Muscle of leg (tissue), 11 donors: Measurements from ENCODE around the gene CHST12. TPM values are rescaled to one million over a fixed set of nuclear protein-coding genes. Genes with fewer than 3 reads are reported as not detected.

Source experiments
- DNase-seq: peaks from one replicate; pipeline ENCODE4 v3.0.0; 2013
- H3K27ac ChIP-seq: one replicate; pipeline ENCODE4 v1.5.1; 2013; ENCODE audit warnings: mild to moderate bottlenecking, low read length, control low read depth
- H3K27me3 ChIP-seq: one replicate; pipeline ENCODE4 v1.6.1; 2013; ENCODE audit warnings: low read length; ENCODE audit not compliant: control insufficient read depth, insufficient read depth
- H3K36me3 ChIP-seq: one replicate; pipeline ENCODE4 v1.6.1; 2013; ENCODE audit warnings: low read length; ENCODE audit not compliant: control insufficient read depth, insufficient read depth
- H3K4me1 ChIP-seq: one replicate; pipeline ENCODE4 v1.6.1; 2013; ENCODE audit warnings: low read length; ENCODE audit not compliant: control insufficient read depth, insufficient read depth
- H3K4me3 ChIP-seq: one replicate; pipeline ENCODE4 v1.5.1; 2013; ENCODE audit warnings: low read length, control low read depth
- H3K9me3 ChIP-seq: replicated peaks from 2 replicates; pipeline ENCODE4 v1.6.1; 2013; ENCODE audit warnings: low read depth, low read length; ENCODE audit not compliant: control insufficient read depth
- WGBS: methylation state at CpG from one replicate; pipeline ENCODE4 v1.1.5; 2013; ENCODE audit warnings: missing lambda C conversion rate; ENCODE audit not compliant: insufficient coverage; 5-methylcytosine and 5-hydroxymethylcytosine counted together
- polyA plus RNA-seq, 8 donors: library from polyadenylated mRNA; unstranded; fragments of 120-200 nt; gene quantifications; one replicate each; pipeline versions ENCODE4 v1.2.1 to v1.2.3, GENCODE V29; 2013; ENCODE audit warnings: inconsistent platforms in 1 of 8, low replicate concordance in 1 of 8; ENCODE audit not compliant: insufficient read length in 8 of 8, insufficient read depth in 1 of 8
- total RNA-seq: library from RNA; stranded (reverse); fragments of 120-200 nt; gene quantifications from one replicate; pipeline ENCODE4 v1.2.4, GENCODE V29; 2013

The CHST12 gene
- total and polyA plus RNA-seq, 9 donors: 5.7 to 13.8 (median 11.9) TPM

DNA sequence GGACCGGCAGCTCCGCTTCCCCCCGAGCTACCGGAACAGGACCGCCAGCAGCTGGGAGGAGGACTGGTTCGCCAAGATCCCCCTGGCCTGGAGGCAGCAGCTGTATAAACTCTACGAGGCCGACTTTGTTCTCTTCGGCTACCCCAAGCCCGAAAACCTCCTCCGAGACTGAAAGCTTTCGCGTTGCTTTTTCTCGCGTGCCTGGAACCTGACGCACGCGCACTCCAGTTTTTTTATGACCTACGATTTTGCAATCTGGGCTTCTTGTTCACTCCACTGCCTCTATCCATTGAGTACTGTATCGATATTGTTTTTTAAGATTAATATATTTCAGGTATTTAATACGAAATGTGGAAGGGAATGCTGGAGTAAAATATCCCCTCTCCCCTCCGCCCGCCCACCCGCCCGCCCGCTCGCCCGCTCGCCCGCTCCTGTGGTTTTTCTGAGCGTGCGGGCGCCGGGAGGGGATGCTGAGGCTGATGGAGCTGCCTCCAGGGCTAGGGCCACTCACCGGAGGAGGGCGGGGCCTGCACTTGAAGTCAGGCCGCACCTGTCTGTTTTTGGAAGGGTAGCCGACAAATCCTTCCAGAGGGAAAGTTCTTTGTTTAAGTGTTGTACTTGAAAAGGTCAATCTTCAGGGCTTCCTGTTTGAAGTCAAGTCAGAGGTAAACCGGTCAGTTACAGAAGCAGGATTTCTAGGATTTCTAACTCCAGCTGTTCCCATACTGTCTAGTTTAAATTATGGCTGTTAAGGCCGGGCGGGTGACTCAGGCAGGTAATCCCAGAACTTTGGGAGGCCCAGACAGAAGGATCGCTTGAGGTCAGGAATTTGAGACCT is 30.5 kb downstream of the CHST12 start:
- no peak overlapping the region for H3K4me3 ChIP-seq
- WGBS: 94% methylated on average over 23 of the region's 42 CpGs
- H3K9me3 ChIP-seq: peaks cover 14% of the 10 kb centered on the region
- H3K27me3 ChIP-seq: no peaks in the 10 kb centered on the region
- no peak overlapping the region for H3K27ac ChIP-seq
- H3K4me1 ChIP-seq: no peaks in the 10 kb centered on the region
- peaks cover 53% of the 10 kb centered on the region for H3K36me3 ChIP-seq
- DNase-seq: no peak

DNA sequence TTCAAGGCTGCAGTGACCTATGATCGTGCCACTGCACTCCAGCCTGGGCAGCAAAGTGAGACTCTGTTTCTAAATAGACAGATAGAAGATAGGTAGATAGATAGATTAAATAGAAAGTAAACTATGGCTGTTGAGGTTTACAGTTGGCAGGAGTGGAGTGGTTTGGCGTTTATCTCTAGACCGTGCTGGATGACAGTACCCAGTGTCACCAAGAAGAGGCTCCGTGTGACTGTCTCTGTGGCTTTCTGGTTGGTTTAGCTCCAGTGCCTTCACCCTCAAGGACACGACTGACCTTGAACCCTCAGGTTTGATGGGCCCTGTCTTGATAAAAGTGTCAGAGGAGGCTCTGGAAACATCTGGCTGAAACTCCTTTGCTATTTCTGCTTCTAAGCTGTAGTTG is 31.7 kb downstream of the CHST12 start:
- no peak overlapping the region for H3K27ac ChIP-seq
- H3K4me1 ChIP-seq: peaks cover 2% of the 10 kb centered on the region
- 86% methylated on average over 5 of the region's 5 CpGs for WGBS
- H3K27me3 ChIP-seq: no peaks in the 10 kb centered on the region
- H3K4me3 ChIP-seq: no peak overlapping the region
- DNase-seq: no peak
- H3K36me3 ChIP-seq: peaks cover 53% of the 10 kb centered on the region
- H3K9me3 ChIP-seq: peaks cover 11% of the 10 kb centered on the region

DNA sequence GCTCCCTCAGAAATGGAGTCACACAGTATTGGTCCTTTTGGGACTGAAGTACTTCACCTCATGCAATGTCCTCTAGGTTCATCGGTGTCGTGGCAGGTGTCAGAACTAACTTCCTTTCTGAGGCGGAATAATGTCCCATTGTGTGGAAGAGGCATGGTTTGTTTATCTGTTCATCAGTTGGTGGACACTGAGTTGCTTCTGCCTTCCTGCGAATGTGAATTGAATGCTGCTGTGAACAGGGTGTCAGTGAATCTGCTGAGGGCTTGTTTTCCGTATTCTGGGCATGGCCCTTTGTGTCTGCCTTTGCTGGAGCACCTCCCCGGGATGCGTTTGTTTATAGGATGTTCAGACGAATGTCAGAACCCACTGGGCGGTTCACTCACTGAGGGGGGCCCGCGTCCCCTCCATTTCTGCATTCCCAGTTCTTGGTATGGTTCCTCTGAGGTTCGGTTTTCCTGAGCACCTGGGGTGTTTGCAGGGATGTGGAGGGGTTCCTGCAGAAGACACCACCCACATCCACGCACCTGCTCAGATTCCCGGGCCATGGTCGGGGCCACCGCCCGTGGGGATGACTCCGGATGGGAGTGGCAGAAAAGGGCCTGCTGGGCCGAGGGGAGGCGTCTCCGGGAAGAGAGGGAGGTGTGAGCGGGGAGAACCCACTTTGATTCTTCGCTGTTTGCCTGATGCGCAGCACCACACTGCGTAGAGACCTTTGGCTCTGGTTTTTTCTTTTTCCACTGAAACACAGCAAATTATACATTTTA is 33.1 kb downstream of the CHST12 start:
- Histone ChIP-seq H3K36me3 (peaks cover 53% of the 10 kb centered on the region), H3K4me3 (no peak overlapping the region), H3K27me3 (no peaks in the 10 kb centered on the region), H3K9me3 (peaks cover 1% of the 10 kb centered on the region), H3K27ac (no peak overlapping the region), H3K4me1 (peaks cover 11% of the 10 kb centered on the region)
- no peak for DNase-seq
- 77% methylated on average over 22 of the region's 25 CpGs for WGBS

DNA sequence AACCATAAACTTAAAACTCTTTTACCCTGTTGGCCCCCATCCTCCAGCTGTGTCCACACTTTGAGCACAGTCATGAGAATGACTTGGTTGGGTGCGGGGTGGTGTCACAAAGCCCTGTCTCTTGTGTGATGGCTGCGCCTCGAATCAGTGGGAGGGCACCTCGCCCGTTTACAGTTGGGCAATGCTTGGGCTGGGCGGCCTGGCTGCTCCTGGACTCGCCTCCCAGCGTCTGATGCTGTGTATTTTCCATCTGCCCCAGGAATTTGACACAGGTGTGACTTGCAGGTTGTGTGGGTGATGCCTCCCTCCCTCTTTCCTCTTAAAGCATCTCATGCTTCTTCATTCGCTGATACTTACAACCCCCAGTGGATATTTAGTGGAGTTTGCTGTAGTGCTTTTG is 33.7 kb downstream of the CHST12 start:
- 81% methylated on average over 5 of the region's 9 CpGs for WGBS
- no peak overlapping the region for H3K27ac ChIP-seq
- H3K4me3 ChIP-seq: no peak overlapping the region
- H3K9me3 ChIP-seq: no peaks in the 10 kb centered on the region
- H3K4me1 ChIP-seq: peaks cover 11% of the 10 kb centered on the region
- peaks cover 53% of the 10 kb centered on the region for H3K36me3 ChIP-seq
- no peak for DNase-seq
- H3K27me3 ChIP-seq: no peaks in the 10 kb centered on the region

DNA sequence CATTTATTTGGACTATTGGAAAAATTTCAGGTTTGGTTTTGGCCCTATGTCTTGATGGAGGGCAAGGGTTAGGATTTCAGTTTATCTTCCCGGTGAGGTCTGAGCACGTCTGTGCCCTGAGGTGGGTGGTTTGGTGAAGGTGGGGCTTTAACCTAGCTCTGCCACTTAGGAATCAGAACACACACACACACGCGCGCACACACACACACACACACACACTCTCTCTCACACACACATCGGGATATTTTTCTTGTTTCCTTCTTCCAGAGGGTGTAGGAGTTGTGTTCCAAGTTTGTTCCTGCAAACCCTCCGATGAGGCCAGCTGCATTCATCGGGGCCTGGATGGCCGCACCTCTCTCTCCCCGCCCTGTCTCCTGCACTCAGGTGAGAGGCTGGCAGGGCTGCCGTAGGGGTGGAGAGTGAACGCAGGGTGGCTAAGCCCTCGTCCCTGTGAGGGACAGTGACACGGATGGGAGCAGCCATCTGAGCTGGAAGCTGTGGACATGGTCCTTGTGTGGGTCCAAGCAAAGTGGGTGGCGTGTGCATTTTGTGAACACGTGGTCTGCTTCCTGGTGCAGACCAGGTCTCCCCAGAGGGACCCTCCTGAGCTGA is 34.2 kb downstream of the CHST12 start:
- WGBS: 84% methylated on average over 7 of the region's 16 CpGs
- no peaks in the 10 kb centered on the region for H3K27me3 ChIP-seq
- peaks cover 11% of the 10 kb centered on the region for H3K4me1 ChIP-seq
- H3K27ac ChIP-seq: no peak overlapping the region
- no peaks in the 10 kb centered on the region for H3K9me3 ChIP-seq
- no peak for DNase-seq
- H3K4me3 ChIP-seq: no peak overlapping the region
- peaks cover 49% of the 10 kb centered on the region for H3K36me3 ChIP-seq

DNA sequence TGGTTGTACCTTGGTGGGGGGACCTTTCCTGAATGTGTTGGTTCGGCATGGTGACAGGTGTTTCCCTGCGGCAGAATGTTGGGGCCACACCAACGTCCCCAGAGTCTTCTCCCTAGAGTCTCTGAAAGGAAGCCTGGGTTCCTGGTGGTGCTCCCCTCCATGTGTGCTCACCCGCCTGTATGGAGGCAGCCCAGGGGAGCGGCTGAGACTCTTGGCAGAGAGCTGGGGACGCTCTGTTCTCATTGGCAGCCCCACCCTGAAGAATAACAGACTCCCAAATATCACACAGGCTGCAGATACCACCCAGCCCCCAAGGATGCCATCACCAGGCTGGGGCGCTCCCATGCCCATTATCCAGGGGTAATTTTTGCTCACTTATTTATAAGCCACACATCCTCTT is 34.8 kb downstream of the CHST12 start:
- peaks cover 43% of the 10 kb centered on the region for H3K36me3 ChIP-seq
- DNase-seq: no peak
- no peak overlapping the region for H3K27ac ChIP-seq
- WGBS: 84% methylated on average over 7 of the region's 7 CpGs
- H3K27me3 ChIP-seq: no peaks in the 10 kb centered on the region
- peaks cover 11% of the 10 kb centered on the region for H3K4me1 ChIP-seq
- H3K4me3 ChIP-seq: no peak overlapping the region
- H3K9me3 ChIP-seq: no peaks in the 10 kb centered on the region

DNA sequence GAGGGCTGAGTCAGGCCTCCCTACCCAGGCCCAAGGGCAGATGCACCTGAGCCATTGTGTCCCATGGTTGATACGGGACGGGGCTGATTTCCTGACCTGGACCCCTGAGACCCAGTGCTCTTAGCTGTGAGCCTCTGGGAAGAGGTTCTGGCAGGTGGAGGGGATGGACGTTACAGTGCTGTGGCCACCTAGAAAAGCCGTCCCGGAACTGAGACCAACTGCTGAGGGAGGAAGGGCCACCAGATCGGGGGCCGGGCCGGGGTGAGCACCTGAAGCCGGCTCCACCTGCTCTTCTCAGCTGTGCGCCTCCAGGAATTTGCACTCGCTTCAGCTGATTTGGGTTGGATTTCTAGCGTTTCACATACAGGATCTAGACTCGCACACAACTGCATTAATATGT is 35.4 kb downstream of the CHST12 start:
- Histone ChIP-seq H3K27me3 (no peaks in the 10 kb centered on the region), H3K4me3 (no peak overlapping the region), H3K36me3 (peaks cover 37% of the 10 kb centered on the region), H3K4me1 (peaks cover 11% of the 10 kb centered on the region), H3K27ac (no peak overlapping the region), H3K9me3 (no peaks in the 10 kb centered on the region)
- no peak for DNase-seq
- WGBS: 78% methylated on average over 13 of the region's 13 CpGs

DNA sequence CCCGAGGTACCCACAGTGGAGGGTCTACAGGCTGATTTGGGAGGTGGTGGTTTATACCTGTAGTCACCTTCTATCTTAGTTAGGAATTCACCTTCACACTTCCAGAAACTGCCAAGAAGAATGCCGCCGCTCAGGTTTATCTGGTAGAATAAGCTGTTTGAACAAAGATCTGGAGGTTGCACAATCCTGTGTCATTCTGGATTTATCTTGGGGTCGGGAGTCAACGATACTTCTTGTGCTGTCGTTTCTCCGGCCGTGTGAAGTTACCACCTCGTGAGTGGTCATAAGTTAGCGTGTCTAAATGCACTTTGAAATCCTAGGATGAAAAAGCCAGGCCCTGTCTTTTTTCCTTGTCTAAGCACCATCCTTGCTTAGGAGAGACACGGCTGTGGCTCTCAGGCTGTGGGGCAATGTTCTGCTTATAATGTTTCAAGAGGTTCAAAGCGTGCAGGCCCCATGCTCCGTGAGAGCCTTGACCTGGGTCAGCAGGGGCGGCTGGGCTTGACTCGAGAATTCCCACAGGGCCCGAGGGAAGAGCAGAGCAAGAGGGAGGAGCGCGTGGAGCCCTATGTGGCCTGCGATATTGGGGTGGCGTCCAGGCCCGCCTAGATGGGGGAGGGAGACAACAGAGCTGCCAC is 37.3 kb downstream of the CHST12 start:
- Histone ChIP-seq H3K9me3 (no peaks in the 10 kb centered on the region), H3K27ac (no peak overlapping the region), H3K27me3 (no peaks in the 10 kb centered on the region), H3K36me3 (peaks cover 21% of the 10 kb centered on the region), H3K4me3 (no peak overlapping the region), H3K4me1 (peaks cover 11% of the 10 kb centered on the region)
- WGBS: 57% methylated on average over 17 of the region's 21 CpGs
- DNase-seq: no peak

DNA sequence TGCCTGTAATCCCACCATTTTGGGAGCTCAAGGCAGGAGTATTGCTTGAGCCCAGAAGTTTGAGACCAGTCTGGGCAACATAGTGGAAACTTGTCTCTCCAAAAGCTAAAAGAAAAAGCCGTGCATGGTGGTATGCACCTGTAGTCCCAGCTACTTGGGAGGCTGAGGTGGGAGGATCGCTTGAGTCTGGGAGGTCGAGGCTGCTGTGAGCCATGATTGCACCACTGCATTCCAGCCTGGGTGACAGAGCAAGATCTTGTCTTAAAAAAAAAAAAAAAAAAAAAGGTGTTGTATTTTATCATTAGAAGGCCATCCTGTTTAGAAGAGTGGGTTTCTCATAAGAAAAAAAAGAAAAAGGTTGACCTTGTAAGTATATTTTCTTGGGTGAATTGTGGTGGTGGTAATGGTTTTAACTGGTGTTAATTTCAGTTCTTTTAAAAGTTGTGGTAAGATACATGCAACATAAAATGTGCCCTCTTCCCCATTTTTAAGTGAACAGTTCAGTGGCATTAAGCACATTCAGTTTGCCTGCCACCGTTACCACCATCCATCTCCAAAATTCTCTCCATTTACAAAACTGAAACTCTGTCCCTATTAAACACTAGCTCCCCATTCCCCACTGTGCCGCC is 38.1 kb downstream of the CHST12 start:
- no peak for DNase-seq
- 98% methylated on average over 4 of the region's 5 CpGs for WGBS
- no peaks in the 10 kb centered on the region for H3K9me3 ChIP-seq
- H3K4me1 ChIP-seq: peaks cover 11% of the 10 kb centered on the region
- no peaks in the 10 kb centered on the region for H3K27me3 ChIP-seq
- no peak overlapping the region for H3K27ac ChIP-seq
- peaks cover 14% of the 10 kb centered on the region for H3K36me3 ChIP-seq
- no peak overlapping the region for H3K4me3 ChIP-seq
